ENCODE results near the gene ANO8.

DNA sequence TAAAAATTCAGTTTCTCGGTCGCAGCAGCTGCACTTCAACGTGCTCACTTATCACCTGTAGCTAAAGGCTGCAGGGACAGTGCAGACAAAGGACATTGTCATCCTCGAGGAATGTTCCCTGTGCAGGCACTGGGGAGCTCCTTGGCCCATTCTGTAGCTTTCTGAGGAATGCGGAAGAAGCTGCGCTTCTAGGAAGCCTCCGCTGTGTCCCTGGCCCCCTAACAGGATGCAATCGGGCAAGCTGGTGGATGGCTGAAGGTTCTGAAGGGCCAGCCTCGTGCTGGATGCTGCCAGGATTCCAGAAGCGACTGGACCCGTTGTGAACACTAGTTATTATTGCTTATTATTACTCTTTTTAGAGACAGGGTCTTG, 8.1 kb downstream of the ANO8 start:
- no peak for TF ChIP-seq POLR2A (IDR thresholded peaks at IDR 0.05)
- TF ChIP-seq, protein P1, sequence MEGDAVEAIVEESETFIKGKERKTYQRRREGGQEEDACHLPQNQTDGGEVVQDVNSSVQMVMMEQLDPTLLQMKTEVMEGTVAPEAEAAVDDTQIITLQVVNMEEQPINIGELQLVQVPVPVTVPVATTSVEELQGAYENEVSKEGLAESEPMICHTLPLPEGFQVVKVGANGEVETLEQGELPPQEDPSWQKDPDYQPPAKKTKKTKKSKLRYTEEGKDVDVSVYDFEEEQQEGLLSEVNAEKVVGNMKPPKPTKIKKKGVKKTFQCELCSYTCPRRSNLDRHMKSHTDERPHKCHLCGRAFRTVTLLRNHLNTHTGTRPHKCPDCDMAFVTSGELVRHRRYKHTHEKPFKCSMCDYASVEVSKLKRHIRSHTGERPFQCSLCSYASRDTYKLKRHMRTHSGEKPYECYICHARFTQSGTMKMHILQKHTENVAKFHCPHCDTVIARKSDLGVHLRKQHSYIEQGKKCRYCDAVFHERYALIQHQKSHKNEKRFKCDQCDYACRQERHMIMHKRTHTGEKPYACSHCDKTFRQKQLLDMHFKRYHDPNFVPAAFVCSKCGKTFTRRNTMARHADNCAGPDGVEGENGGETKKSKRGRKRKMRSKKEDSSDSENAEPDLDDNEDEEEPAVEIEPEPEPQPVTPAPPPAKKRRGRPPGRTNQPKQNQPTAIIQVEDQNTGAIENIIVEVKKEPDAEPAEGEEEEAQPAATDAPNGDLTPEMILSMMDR (IDR thresholded peaks at IDR 0.05), result no peak
